Measurements from ENCODE around the gene ACACA.
"Not testable (repeated sequence)": the region's sequence is repeated elsewhere in the genome, so short reads cannot be mapped to it uniquely, and the experiment has no call there.

The ACACA gene

GRCh38 chr17:37147301-37147812 is 259.3 kb downstream of the ACACA start:
- Histone ChIP-seq H3K27me3 (ENCODE audit: control insufficient read depth in 5 of 5, insufficient read depth in 4 of 5, low read length in 5 of 5) (no peaks in the 10 kb centered on the region), H3K9ac (ENCODE audit: low read length in 5 of 5) (no peak overlapping the region), H3K4me3 (ENCODE audit: low read depth in 1 of 5, low read length in 5 of 5) (no peak overlapping the region), H3K4me1 (ENCODE audit: control insufficient read depth in 5 of 5, insufficient read depth in 5 of 5, low read length in 5 of 5) (no peaks in the 10 kb centered on the region), H3K36me3 (ENCODE audit: control insufficient read depth in 5 of 5, insufficient read depth in 5 of 5, low read length in 5 of 5) (peaks cover 0 to 58% (median 27%) of the 10 kb centered on the region in 5 donors), H3K27ac (ENCODE audit: low read depth, low read length) (no peak overlapping the region), H3K9me3 (ENCODE audit: control insufficient read depth in 5 of 5, low read length in 5 of 5) (no peaks in the 10 kb centered on the region)

GRCh38 chr17:37146086-37147064 is 260.3 kb downstream of the ACACA start:
- no peaks in the 10 kb centered on the region for H3K27me3 ChIP-seq (ENCODE audit: control insufficient read depth in 5 of 5, insufficient read depth in 4 of 5, low read length in 5 of 5)
- peaks cover 0 to 53% (median 26%) of the 10 kb centered on the region in 5 donors for H3K36me3 ChIP-seq (ENCODE audit: control insufficient read depth in 5 of 5, insufficient read depth in 5 of 5, low read length in 5 of 5)
- H3K27ac ChIP-seq (ENCODE audit: low read depth, low read length): no peak overlapping the region
- H3K4me1 ChIP-seq (ENCODE audit: control insufficient read depth in 5 of 5, insufficient read depth in 5 of 5, low read length in 5 of 5): no peaks in the 10 kb centered on the region
- no peak overlapping the region for H3K9ac ChIP-seq (ENCODE audit: low read length in 5 of 5)
- no peak overlapping the region for H3K4me3 ChIP-seq (ENCODE audit: low read depth in 1 of 5, low read length in 5 of 5)
- no peaks in the 10 kb centered on the region for H3K9me3 ChIP-seq (ENCODE audit: control insufficient read depth in 5 of 5, low read length in 5 of 5)

GRCh38 chr17:37144075-37144701 is 262.4 kb downstream of the ACACA start:
- H3K27me3 ChIP-seq (ENCODE audit: control insufficient read depth in 5 of 5, insufficient read depth in 4 of 5, low read length in 5 of 5): no peaks in the 10 kb centered on the region
- H3K9ac ChIP-seq (ENCODE audit: low read length in 5 of 5): no peak overlapping the region
- no peak overlapping the region for H3K27ac ChIP-seq (ENCODE audit: low read depth, low read length)
- H3K36me3 ChIP-seq (ENCODE audit: control insufficient read depth in 5 of 5, insufficient read depth in 5 of 5, low read length in 5 of 5): peaks cover 5 to 44% (median 16%) of the 10 kb centered on the region in 5 donors
- no peak overlapping the region for H3K4me3 ChIP-seq (ENCODE audit: low read depth in 1 of 5, low read length in 5 of 5)
- no peaks in the 10 kb centered on the region for H3K9me3 ChIP-seq (ENCODE audit: control insufficient read depth in 5 of 5, low read length in 5 of 5)
- H3K4me1 ChIP-seq (ENCODE audit: control insufficient read depth in 5 of 5, insufficient read depth in 5 of 5, low read length in 5 of 5): no peaks in the 10 kb centered on the region

GRCh38 chr17:37143558-37143957 is 263.1 kb downstream of the ACACA start:
- H3K9me3 ChIP-seq (ENCODE audit: control insufficient read depth in 5 of 5, low read length in 5 of 5); H3K27ac ChIP-seq (ENCODE audit: low read depth, low read length); H3K4me1 ChIP-seq (ENCODE audit: control insufficient read depth in 5 of 5, insufficient read depth in 5 of 5, low read length in 5 of 5); H3K9ac ChIP-seq (ENCODE audit: low read length in 5 of 5); H3K4me3 ChIP-seq (ENCODE audit: low read depth in 1 of 5, low read length in 5 of 5); H3K27me3 ChIP-seq (ENCODE audit: control insufficient read depth in 5 of 5, insufficient read depth in 4 of 5, low read length in 5 of 5): not testable (repeated sequence)
- peaks cover 5 to 39% (median 18%) of the 10 kb centered on the region in 5 donors for H3K36me3 ChIP-seq (ENCODE audit: control insufficient read depth in 5 of 5, insufficient read depth in 5 of 5, low read length in 5 of 5)

- H3K36me3 ChIP-seq (ENCODE audit: control insufficient read depth in 5 of 5, insufficient read depth in 5 of 5, low read length in 5 of 5): peaks cover 5 to 36% (median 19%) of the 10 kb centered on the region in 5 donors
- no peaks in the 10 kb centered on the region for H3K4me1 ChIP-seq (ENCODE audit: control insufficient read depth in 5 of 5, insufficient read depth in 5 of 5, low read length in 5 of 5)
- H3K27ac ChIP-seq (ENCODE audit: low read depth, low read length): no peak overlapping the region
- no peak overlapping the region for H3K9ac ChIP-seq (ENCODE audit: low read length in 5 of 5)
- H3K27me3 ChIP-seq (ENCODE audit: control insufficient read depth in 5 of 5, insufficient read depth in 4 of 5, low read length in 5 of 5): no peaks in the 10 kb centered on the region
- no peak overlapping the region for H3K4me3 ChIP-seq (ENCODE audit: low read depth in 1 of 5, low read length in 5 of 5)
- H3K9me3 ChIP-seq (ENCODE audit: control insufficient read depth in 5 of 5, low read length in 5 of 5): no peaks in the 10 kb centered on the region
Observed at GRCh38 chr17:37142294-37142896, 264.2 kb downstream of the ACACA start.

- Histone ChIP-seq H3K36me3 (ENCODE audit: control insufficient read depth in 5 of 5, insufficient read depth in 5 of 5, low read length in 5 of 5) (peaks cover 5 to 25% (median 19%) of the 10 kb centered on the region in 5 donors), H3K4me1 (ENCODE audit: control insufficient read depth in 5 of 5, insufficient read depth in 5 of 5, low read length in 5 of 5) (no peaks in the 10 kb centered on the region), H3K9ac (ENCODE audit: low read length in 5 of 5) (no peak overlapping the region), H3K4me3 (ENCODE audit: low read depth in 1 of 5, low read length in 5 of 5) (no peak overlapping the region), H3K9me3 (ENCODE audit: control insufficient read depth in 5 of 5, low read length in 5 of 5) (no peaks in the 10 kb centered on the region), H3K27ac (ENCODE audit: low read depth, low read length) (no peak overlapping the region), H3K27me3 (ENCODE audit: control insufficient read depth in 5 of 5, insufficient read depth in 4 of 5, low read length in 5 of 5) (no peaks in the 10 kb centered on the region)
Observed at GRCh38 chr17:37138571-37139120, 268.0 kb downstream of the ACACA start.

- no peak overlapping the region for H3K27ac ChIP-seq (ENCODE audit: low read depth, low read length)
- no peak overlapping the region for H3K4me3 ChIP-seq (ENCODE audit: low read depth in 1 of 5, low read length in 5 of 5)
- H3K4me1 ChIP-seq (ENCODE audit: control insufficient read depth in 5 of 5, insufficient read depth in 5 of 5, low read length in 5 of 5): no peaks in the 10 kb centered on the region
- no peaks in the 10 kb centered on the region for H3K9me3 ChIP-seq (ENCODE audit: control insufficient read depth in 5 of 5, low read length in 5 of 5)
- peaks cover 5 to 27% (median 19%) of the 10 kb centered on the region in 5 donors for H3K36me3 ChIP-seq (ENCODE audit: control insufficient read depth in 5 of 5, insufficient read depth in 5 of 5, low read length in 5 of 5)
- H3K27me3 ChIP-seq (ENCODE audit: control insufficient read depth in 5 of 5, insufficient read depth in 4 of 5, low read length in 5 of 5): no peaks in the 10 kb centered on the region
- H3K9ac ChIP-seq (ENCODE audit: low read length in 5 of 5): no peak overlapping the region
Observed at GRCh38 chr17:37137906-37138514, 268.6 kb downstream of the ACACA start.

- Histone ChIP-seq H3K9me3 (ENCODE audit: control insufficient read depth in 5 of 5, low read length in 5 of 5) (no peaks in the 10 kb centered on the region), H3K27me3 (ENCODE audit: control insufficient read depth in 5 of 5, insufficient read depth in 4 of 5, low read length in 5 of 5) (no peaks in the 10 kb centered on the region), H3K9ac (ENCODE audit: low read length in 5 of 5) (no peak overlapping the region), H3K36me3 (ENCODE audit: control insufficient read depth in 5 of 5, insufficient read depth in 5 of 5, low read length in 5 of 5) (peaks cover 5 to 27% (median 19%) of the 10 kb centered on the region in 5 donors), H3K4me3 (ENCODE audit: low read depth in 1 of 5, low read length in 5 of 5) (no peak overlapping the region), H3K4me1 (ENCODE audit: control insufficient read depth in 5 of 5, insufficient read depth in 5 of 5, low read length in 5 of 5) (peaks cover 0 to 2% (median 0%) of the 10 kb centered on the region in 5 donors), H3K27ac (ENCODE audit: low read depth, low read length) (no peak overlapping the region)
Observed at GRCh38 chr17:37137070-37137610, 269.5 kb downstream of the ACACA start.

- Histone ChIP-seq H3K9me3 (ENCODE audit: control insufficient read depth in 5 of 5, low read length in 5 of 5) (no peaks in the 10 kb centered on the region), H3K27ac (ENCODE audit: low read depth, low read length) (no peak overlapping the region), H3K4me1 (ENCODE audit: control insufficient read depth in 5 of 5, insufficient read depth in 5 of 5, low read length in 5 of 5) (peaks cover 0 to 15% (median 12%) of the 10 kb centered on the region in 5 donors), H3K9ac (ENCODE audit: low read length in 5 of 5) (no peak overlapping the region), H3K36me3 (ENCODE audit: control insufficient read depth in 5 of 5, insufficient read depth in 5 of 5, low read length in 5 of 5) (peaks cover 0 to 23% (median 17%) of the 10 kb centered on the region in 5 donors), H3K27me3 (ENCODE audit: control insufficient read depth in 5 of 5, insufficient read depth in 4 of 5, low read length in 5 of 5) (no peaks in the 10 kb centered on the region), H3K4me3 (ENCODE audit: low read depth in 1 of 5, low read length in 5 of 5) (no peak overlapping the region)
Observed at GRCh38 chr17:37135576-37135975, 271.1 kb downstream of the ACACA start.
